Omental fat pad (tissue), 4 donors: ENCODE measurements around the gene CACNG6. TPM values are rescaled to one million over a fixed set of nuclear protein-coding genes. Genes with fewer than 3 reads are reported as not detected.

Experiments used
- ATAC-seq: fragments of 150-250 bp; one replicate; pipeline ENCODE4 v1.9.1; 2016; ENCODE audit warnings: mild to moderate bottlenecking, moderate library complexity; ENCODE audit not compliant: low FRiP score
- DNase-seq: peaks from one replicate; pipeline ENCODE4 v3.0.0-alpha.2; 2019; ENCODE audit warnings: low spot score
- total RNA-seq, 4 donors: library from RNA; depleted of rRNA; stranded (reverse); fragments of >200 nt; gene quantifications; one replicate each; pipeline ENCODE4 v1.1.0, GENCODE V29; 2016
- TF ChIP-seq, protein P1 (sequence below), 3 donors: fragments of 450-650 bp; IDR thresholded peaks; one replicate each; pipeline ENCODE4 v1.5.1; 2016 to 2017; ENCODE audit warnings: antibody characterized with exemption in 3 of 3, mild to moderate bottlenecking in 3 of 3, moderate library complexity in 2 of 3

The CACNG6 gene
- total RNA-seq, 4 donors from 2014 or later: not detected

DNA sequence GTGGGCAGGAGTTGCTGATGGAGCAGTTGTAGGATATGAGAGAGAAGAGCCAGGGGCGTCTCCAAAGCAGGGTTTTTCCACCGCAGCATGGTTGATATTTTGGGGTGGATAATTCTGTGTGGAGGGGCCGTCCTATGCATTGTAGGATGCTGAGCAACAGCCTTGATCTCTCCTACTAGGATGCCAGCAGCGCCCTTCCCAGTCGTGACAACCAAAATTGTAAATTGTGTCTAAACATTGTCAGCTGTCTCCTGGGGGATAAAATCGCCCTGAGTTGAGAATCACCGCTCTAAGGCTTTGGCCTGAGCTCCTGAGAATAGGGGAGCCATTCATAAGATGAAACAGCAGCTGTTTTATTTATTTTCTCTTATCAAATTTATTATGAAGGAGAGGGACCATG lies 24.5 kb upstream of the CACNG6 start:
- DNase-seq (no peak), ATAC-seq (no peak)
- TF ChIP-seq, protein P1, sequence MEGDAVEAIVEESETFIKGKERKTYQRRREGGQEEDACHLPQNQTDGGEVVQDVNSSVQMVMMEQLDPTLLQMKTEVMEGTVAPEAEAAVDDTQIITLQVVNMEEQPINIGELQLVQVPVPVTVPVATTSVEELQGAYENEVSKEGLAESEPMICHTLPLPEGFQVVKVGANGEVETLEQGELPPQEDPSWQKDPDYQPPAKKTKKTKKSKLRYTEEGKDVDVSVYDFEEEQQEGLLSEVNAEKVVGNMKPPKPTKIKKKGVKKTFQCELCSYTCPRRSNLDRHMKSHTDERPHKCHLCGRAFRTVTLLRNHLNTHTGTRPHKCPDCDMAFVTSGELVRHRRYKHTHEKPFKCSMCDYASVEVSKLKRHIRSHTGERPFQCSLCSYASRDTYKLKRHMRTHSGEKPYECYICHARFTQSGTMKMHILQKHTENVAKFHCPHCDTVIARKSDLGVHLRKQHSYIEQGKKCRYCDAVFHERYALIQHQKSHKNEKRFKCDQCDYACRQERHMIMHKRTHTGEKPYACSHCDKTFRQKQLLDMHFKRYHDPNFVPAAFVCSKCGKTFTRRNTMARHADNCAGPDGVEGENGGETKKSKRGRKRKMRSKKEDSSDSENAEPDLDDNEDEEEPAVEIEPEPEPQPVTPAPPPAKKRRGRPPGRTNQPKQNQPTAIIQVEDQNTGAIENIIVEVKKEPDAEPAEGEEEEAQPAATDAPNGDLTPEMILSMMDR (IDR thresholded peaks at IDR 0.05): no peak

- TF ChIP-seq, protein P1 (IDR thresholded peaks at IDR 0.05): no peak
- ATAC-seq (no peak), DNase-seq (no peak)
These were observed 22.1 kb upstream of the CACNG6 start for GRCh38 chr19:53969366-53969765.

GRCh38 chr19:53971673-53972072 lies 19.8 kb upstream of the CACNG6 start:
- TF ChIP-seq, protein P1 (IDR thresholded peaks at IDR 0.05): no peak
- ATAC-seq (no peak), DNase-seq (no peak)

DNA sequence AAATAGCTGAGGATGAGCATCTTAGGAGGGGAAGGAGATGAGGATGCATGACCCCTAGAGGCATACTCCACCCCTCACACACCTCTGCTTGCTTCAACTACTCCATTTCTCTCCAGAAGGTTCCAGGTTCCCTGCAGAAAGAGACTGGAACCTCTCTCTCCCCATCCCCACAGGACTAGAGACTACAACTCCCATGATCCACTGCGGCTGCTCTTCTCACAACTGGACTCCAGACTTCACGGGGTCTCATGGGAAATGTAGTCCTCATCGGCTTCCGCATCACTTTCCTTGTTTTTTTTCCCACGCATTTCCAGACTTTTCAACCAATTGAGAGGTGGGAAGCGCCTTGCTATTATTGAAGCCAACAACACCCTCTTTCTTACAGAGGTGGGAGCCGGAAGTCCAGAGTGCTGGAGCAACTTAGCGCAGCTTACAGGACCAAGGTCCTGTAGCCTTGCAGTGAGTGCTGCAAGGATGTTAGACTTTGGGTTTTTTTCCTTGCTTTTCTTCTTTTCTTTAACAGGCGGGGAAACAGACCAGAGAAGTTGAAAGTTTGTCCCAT lies 13.9 kb upstream of the CACNG6 start:
- TF ChIP-seq, protein P1 (IDR thresholded peaks at IDR 0.05): no peak
- peak; percentile 60 for DNase-seq
- peak; percentile 46 for ATAC-seq

- DNase-seq (peak; percentile 26), ATAC-seq (no peak)
These were observed 13.3 kb upstream of the CACNG6 start for GRCh38 chr19:53977991-53978731.

GRCh38 chr19:53978975-53979801 lies 12.2 kb upstream of the CACNG6 start:
- no peak for DNase-seq
- TF ChIP-seq, protein P1 (IDR thresholded peaks at IDR 0.05): no peak
- no peak for ATAC-seq

More at GRCh38 chr19:53977991-53978731, 13.3 kb upstream of the CACNG6 start:
- TF ChIP-seq, protein P1 (IDR thresholded peaks at IDR 0.05): no peak
